PC-3 (cell line): ENCODE data around the gene SYNJ1. TPM values are rescaled to one million over a fixed set of nuclear protein-coding genes. Genes with fewer than 3 reads are reported as not detected.

Source experiments
- ATAC-seq: fragments of 200-7000 bp; cut with Tn5 transposase; 2 replicates; pipeline ENCODE4 v1.9.1; 2020; ENCODE audit warnings: mild to moderate bottlenecking, moderate library complexity
- BruUV-seq: library from RNA; stranded (reverse); fragments of 400-500 nt; replicated peaks from 2 replicates; lab custom pipeline; 2021; lab: Mats Ljungman, UMichigan
- CTCF ChIA-PET: fragments of 300-600 bp; sonication (Branson Sonifier 250); formaldehyde crosslinking; loops from one replicate; lab custom pipeline; 2022; ENCODE audit warnings: antibody characterized with exemption; lab: Charles Lee
- POLR2A ChIA-PET: fragments of 300-600 bp; sonication (Branson Sonifier 250); formaldehyde crosslinking; loops from one replicate; lab custom pipeline; 2022; ENCODE audit warnings: antibody characterized with exemption; ENCODE audit not compliant: unreplicated experiment; lab: Charles Lee
- DNase-seq: peaks from one replicate; pipeline ENCODE4 v3.0.0-alpha.2; 2015
- H2AFZ ChIP-seq: fragments of 300-600 bp; sonication (generic); 2 replicates; pipeline ENCODE4 v1.6.0; 2016; ENCODE audit warnings: antibody characterized with exemption, low read length
- H3F3A ChIP-seq: fragments of 300-600 bp; sonication (generic); one replicate; pipeline ENCODE4 v1.6.0; 2017; ENCODE audit warnings: antibody characterized with exemption, low read length, control low read depth, mild to moderate bottlenecking; ENCODE audit not compliant: unreplicated experiment
- H3K27ac ChIP-seq: fragments of 300-600 bp; sonication (generic); 2 replicates; pipeline ENCODE4 v1.5.1; 2016; ENCODE audit warnings: mild to moderate bottlenecking, low read length
- H3K27me3 ChIP-seq: fragments of 300-600 bp; sonication (generic); 2 replicates; pipeline ENCODE4 v1.6.1; 2016; ENCODE audit warnings: low read length, mixed read lengths
- H3K36me3 ChIP-seq: fragments of 300-600 bp; sonication (generic); 2 replicates; pipeline ENCODE4 v1.6.1; 2016; ENCODE audit warnings: low read depth, mixed run types, low read length, mixed read lengths
- H3K4me1 ChIP-seq: fragments of 300-600 bp; sonication (generic); 2 replicates; pipeline ENCODE4 v1.5.1; 2016; ENCODE audit warnings: low read length; ENCODE audit not compliant: insufficient read depth
- H3K4me2 ChIP-seq: fragments of 300-600 bp; sonication (generic); 2 replicates; pipeline ENCODE4 v1.6.0; 2016; ENCODE audit warnings: low read length
- H3K4me3 ChIP-seq: fragments of 300-600 bp; sonication (generic); 2 replicates; pipeline ENCODE4 v1.5.1; 2016; ENCODE audit warnings: mild to moderate bottlenecking, low read length, mixed read lengths
- H3K79me2 ChIP-seq: fragments of 300-600 bp; sonication (generic); 2 replicates; pipeline ENCODE4 v1.6.1; 2017; ENCODE audit warnings: low read length, mixed read lengths
- H3K9ac ChIP-seq: fragments of 300-600 bp; sonication (generic); 2 replicates; pipeline ENCODE4 v1.6.0; 2016; ENCODE audit warnings: mild to moderate bottlenecking, low read length
- H3K9me2 ChIP-seq: fragments of 300-600 bp; sonication (generic); replicated peaks from 2 replicates; pipeline ENCODE4 v1.6.1; 2016; ENCODE audit warnings: mixed run types, low read length, mixed read lengths
- H3K9me3 ChIP-seq: fragments of 300-600 bp; sonication (generic); 2 replicates; pipeline ENCODE4 v1.6.1; 2016; ENCODE audit warnings: low read length, mixed read lengths
- H4K20me1 ChIP-seq: fragments of 300-600 bp; sonication (generic); 2 replicates; pipeline ENCODE4 v1.6.1; 2016; ENCODE audit warnings: low read length, mixed read lengths
- EZH2 ChIP-seq: fragments of 300-600 bp; sonication (generic); IDR thresholded peaks from one replicate; pipeline ENCODE4 v1.6.1; 2017; ENCODE audit warnings: antibody characterized with exemption, mild to moderate bottlenecking, low read length; ENCODE audit not compliant: unreplicated experiment
- EZH2phosphoT487 ChIP-seq: fragments of 300-600 bp; sonication (generic); IDR thresholded peaks from 2 replicates; pipeline ENCODE4 v1.6.1; 2018; ENCODE audit warnings: mild to moderate bottlenecking, antibody characterized with exemption, low read length, borderline replicate concordance
- intact Hi-C: fragments of 100-400 bp; cut with micrococcal nuclease; formaldehyde crosslinking; loops from 2 replicates; pipeline ENCODE4 v1.9.0; 2023
- total RNA-seq: library from RNA; depleted of rRNA; stranded (reverse); fragments of >200 nt; gene quantifications from 2 replicates; pipeline ENCODE4 v1.2.3, GENCODE V29; 2014
- TF ChIP-seq, protein P1 (sequence below): fragments of 300-600 bp; sonication (generic); conservative IDR thresholded peaks from 2 replicates; pipeline ENCODE4 v1.5.1; 2017; ENCODE audit warnings: antibody characterized with exemption, low read depth, mild to moderate bottlenecking, low read length

Gene SYNJ1
- total RNA-seq, 1 experiment from 2014 or later = 7.0 TPM

DNA sequence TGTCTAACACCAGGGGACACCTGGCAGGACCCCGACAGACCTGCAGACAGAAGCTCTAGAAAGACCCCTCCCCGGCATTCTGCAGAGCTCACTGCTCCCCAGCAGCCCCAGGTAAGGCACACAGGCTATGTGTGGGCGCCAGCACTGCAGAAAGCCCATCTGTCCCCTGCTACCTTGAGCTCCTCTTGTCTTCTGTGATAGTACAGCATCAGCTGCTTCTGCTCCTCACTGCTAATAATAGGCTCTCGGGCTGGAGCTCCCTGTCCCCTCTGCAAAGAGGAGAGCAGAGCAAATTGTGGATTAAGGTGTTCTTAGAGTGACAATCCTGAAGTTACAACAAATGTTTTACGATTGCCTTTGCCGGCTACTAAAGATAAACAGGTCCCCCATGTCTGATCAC, 125.7 kb downstream of the SYNJ1 start:
- Histone ChIP-seq H3K4me2 (no peak overlapping the region), H3K36me3 (peaks cover 28% of the 10 kb centered on the region), H3K4me1 (peaks cover 7% of the 10 kb centered on the region; the same call in 1 of the 2 replicates), H3F3A (no peaks in the 10 kb centered on the region), H3K27me3 (no peaks in the 10 kb centered on the region), H3K27ac (no peak overlapping the region), H2AFZ (no peak overlapping the region), H3K9me2 (no peaks in the 10 kb centered on the region), H4K20me1 (no peaks in the 10 kb centered on the region), H3K9me3 (no peaks in the 10 kb centered on the region), H3K9ac (no peak overlapping the region), H3K79me2 (no peaks in the 10 kb centered on the region), H3K4me3 (no peak overlapping the region)
- no TSS peak for BruUV-seq
- TF ChIP-seq EZH2phosphoT487 = no peak
- TF ChIP-seq EZH2 = no peak
- TF ChIP-seq, protein P1, sequence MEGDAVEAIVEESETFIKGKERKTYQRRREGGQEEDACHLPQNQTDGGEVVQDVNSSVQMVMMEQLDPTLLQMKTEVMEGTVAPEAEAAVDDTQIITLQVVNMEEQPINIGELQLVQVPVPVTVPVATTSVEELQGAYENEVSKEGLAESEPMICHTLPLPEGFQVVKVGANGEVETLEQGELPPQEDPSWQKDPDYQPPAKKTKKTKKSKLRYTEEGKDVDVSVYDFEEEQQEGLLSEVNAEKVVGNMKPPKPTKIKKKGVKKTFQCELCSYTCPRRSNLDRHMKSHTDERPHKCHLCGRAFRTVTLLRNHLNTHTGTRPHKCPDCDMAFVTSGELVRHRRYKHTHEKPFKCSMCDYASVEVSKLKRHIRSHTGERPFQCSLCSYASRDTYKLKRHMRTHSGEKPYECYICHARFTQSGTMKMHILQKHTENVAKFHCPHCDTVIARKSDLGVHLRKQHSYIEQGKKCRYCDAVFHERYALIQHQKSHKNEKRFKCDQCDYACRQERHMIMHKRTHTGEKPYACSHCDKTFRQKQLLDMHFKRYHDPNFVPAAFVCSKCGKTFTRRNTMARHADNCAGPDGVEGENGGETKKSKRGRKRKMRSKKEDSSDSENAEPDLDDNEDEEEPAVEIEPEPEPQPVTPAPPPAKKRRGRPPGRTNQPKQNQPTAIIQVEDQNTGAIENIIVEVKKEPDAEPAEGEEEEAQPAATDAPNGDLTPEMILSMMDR = no peak
- CTCF ChIA-PET = interaction anchor here (0.6 to 2.0 kb wide), 6 partner anchors 29 to 816 kb away, joined by 3 to 14 read pairs (median 4); no protein-coding TSS in a partner anchor
- ATAC-seq = no peak
- intact Hi-C loops = loop anchor here (10.0 kb wide), 1 partner anchor 817 kb away; no protein-coding TSS in a partner anchor
- DNase-seq = no peak
- POLR2A ChIA-PET = interaction anchor here (0.6 kb wide), 1 partner anchor 317 kb away, joined by 5 read pairs; no protein-coding TSS in a partner anchor

DNA sequence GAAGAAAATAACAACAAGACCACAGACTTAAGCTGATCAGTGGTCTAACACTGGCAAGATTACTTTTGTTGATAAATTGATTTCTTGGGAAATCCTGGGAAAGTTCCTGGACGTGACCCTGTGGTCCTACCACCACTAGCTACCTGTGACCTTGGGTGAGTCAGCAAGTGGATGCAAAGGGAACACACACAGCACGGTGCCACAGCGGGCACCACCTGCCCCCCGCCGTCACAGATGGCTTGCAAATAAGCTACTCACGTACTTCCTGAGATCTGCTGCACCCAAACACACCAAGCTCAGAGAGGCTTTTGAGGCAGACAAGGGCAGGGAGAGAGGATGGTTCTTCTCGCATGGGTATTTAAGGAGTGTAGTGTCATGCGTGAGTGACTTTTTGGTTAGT, 128.3 kb downstream of the SYNJ1 start:
- CTCF ChIA-PET = interaction anchor here (1.4 kb wide), 1 partner anchor 196 kb away, joined by 3 read pairs; no protein-coding TSS in a partner anchor

More for the DNA sequence above, 128.3 kb downstream of the SYNJ1 start:
- Histone ChIP-seq H3K4me2 (no peak overlapping the region), H3K9me3 (no peaks in the 10 kb centered on the region), H3K4me3 (no peak overlapping the region), H3K9me2 (no peaks in the 10 kb centered on the region), H3K79me2 (no peaks in the 10 kb centered on the region), H3K4me1 (peaks cover 12% of the 10 kb centered on the region), H3K36me3 (peaks cover 28% of the 10 kb centered on the region), H2AFZ (no peak overlapping the region), H3K9ac (no peak overlapping the region), H4K20me1 (no peaks in the 10 kb centered on the region), H3F3A (no peaks in the 10 kb centered on the region), H3K27me3 (no peaks in the 10 kb centered on the region), H3K27ac (no peak overlapping the region)
- no TSS peak for BruUV-seq
- intact Hi-C loops = loop anchor here (5.0 kb wide), 1 partner anchor 102 kb away; no protein-coding TSS in a partner anchor
- POLR2A ChIA-PET = interaction anchor here (0.6 kb wide), 3 partner anchors 104 to 172 kb away, joined by 3 to 5 read pairs (median 5); partner anchors contain the start of gene PAXBP1
- ATAC-seq (no peak), DNase-seq (no peak)
- TF ChIP-seq EZH2 = no peak
- TF ChIP-seq, protein P1 = no peak
- TF ChIP-seq EZH2phosphoT487 = no peak
